NCI-H2196 (cell line): ENCODE results near the gene PRSS57.

Source experiments
- DNase-seq: peaks from one replicate; lab custom pipeline; 2025; ENCODE audit not compliant: unreplicated experiment; lab: John Stamatoyannopoulos, UW

Gene PRSS57

DNA sequence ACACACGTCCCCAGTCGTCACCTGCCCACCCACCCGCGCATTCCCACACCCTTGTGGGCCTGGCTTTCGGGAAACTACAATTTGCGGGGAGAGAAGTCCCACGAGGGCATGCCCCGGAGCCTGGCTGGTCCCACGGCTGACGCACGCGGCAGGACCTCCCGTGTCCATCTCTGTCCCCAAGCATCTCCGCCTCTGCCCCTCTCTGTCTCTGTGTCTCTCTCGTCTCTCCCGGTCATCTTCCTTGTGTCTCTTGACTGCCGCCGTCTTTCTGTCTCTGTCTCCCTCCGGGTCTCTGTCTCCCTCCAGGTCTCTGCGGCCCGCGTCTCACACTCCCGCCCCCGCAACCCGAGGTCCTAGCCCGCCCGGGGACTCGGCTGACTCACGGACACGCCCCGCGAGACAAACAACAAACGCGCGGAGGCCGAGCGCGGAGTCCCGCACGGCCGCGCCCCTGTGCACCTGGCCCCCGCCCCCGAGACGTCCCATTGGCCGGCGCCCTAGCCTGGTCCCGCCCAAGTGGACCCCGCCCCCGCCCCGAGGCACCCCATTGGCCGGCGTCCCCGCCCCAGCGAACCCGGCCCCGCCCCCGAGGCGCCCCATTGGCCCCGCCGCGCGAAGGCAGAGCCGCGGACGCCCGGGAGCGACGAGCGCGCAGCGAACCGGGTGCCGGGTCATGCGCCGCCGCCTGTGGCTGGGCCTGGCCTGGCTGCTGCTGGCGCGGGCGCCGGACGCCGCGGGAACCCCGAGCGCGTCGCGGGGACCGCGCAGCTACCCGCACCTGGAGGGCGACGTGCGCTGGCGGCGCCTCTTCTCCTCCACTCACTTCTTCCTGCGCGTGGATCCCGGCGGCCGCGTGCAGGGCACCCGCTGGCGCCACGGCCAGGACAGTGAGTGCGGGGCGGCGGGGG lies 55.7 kb downstream of the PRSS57 start, which contains the start of gene FGF22:
Gene FGF22 (plus strand): TSS at position 627 of the 908 bp plus-strand sequence. CDS start 47 bp downstream, at position 674.
- DNase-seq = peak; percentile 94

DNA sequence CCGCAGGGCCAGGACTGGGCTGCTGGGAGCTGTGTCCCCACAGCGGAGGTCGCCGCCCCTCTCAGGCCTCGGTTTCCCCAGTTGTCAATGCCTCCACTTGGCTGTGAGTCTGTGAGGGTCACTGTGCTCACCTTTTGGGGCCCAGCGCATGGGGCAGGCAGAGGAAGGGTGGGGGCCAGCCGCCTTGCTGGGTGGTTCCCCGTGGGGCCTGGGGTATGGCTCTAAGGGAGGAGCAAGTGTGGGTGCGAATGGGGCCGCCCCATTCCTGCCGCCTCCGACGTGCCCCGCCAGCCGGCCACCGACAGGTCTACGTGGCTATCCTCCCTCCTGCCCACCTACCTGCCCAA lies 56.4 kb downstream of the PRSS57 start:
- no peak for DNase-seq
